Common myeloid progenitor, CD34-positive (primary cell): ENCODE measurements around the gene SH2D4B.
"Not testable (repeated sequence)": the region's sequence is repeated elsewhere in the genome, so short reads cannot be mapped to it uniquely, and the experiment has no call there.

ENCODE experiments used
- CTCF ChIA-PET: fragments of 350-600 bp; sonication (Branson Sonifier 250); formaldehyde crosslinking; loops from one replicate; lab custom pipeline; 2021; ENCODE audit warnings: antibody characterized with exemption; lab: Charles Lee
- POLR2A ChIA-PET: fragments of 350-600 bp; sonication (Branson Sonifier 250); formaldehyde crosslinking; loops from one replicate; lab custom pipeline; 2021; ENCODE audit warnings: antibody characterized with exemption; lab: Charles Lee
- DNase-seq, 3 donors: peaks; one replicate each; pipeline versions ENCODE4 v3.0.0 to v3.0.0-alpha.2; 2013
- H3K27ac ChIP-seq, 2 experiments: 1 replicate in 1 of 2; 2 replicates in 1 of 2; pipeline ENCODE4 v1.7.0; 2013; ENCODE audit warnings: inconsistent platforms in 2 of 2, low read length in 2 of 2, mild to moderate bottlenecking in 2 of 2, low read depth in 1 of 2, moderate library complexity in 1 of 2; ENCODE audit not compliant: severe bottlenecking in 2 of 2, insufficient read depth in 1 of 2, poor library complexity in 1 of 2
- H3K27me3 ChIP-seq, 5 experiments: replicated peaks in 2 of 5; 1 replicate in 3 of 5; 2 replicates in 2 of 5; pipeline versions ENCODE4 v1.6.1 to v1.7.0; 2013; ENCODE audit warnings: low read length in 4 of 5, mild to moderate bottlenecking in 2 of 5, moderate library complexity in 2 of 5, inconsistent platforms in 1 of 5; ENCODE audit not compliant: insufficient read depth in 5 of 5, control insufficient read depth in 4 of 5
- H3K36me3 ChIP-seq, 4 experiments: 1 replicate in 2 of 4; 2 replicates in 2 of 4; pipeline versions ENCODE4 v1.6.1 to v1.7.0; 2013; ENCODE audit warnings: low read length in 3 of 4, control low read depth in 1 of 4, mild to moderate bottlenecking in 1 of 4; ENCODE audit not compliant: control insufficient read depth in 4 of 4, insufficient read depth in 4 of 4
- H3K4me1 ChIP-seq, 4 experiments: 1 replicate in 3 of 4; 2 replicates in 1 of 4; pipeline versions ENCODE4 v1.6.1 to v1.7.1; 2013; ENCODE audit warnings: low read length in 3 of 4, mild to moderate bottlenecking in 3 of 4, control low read depth in 1 of 4, inconsistent platforms in 1 of 4, moderate library complexity in 1 of 4; ENCODE audit not compliant: control insufficient read depth in 4 of 4, insufficient read depth in 4 of 4; ENCODE audit errors: control extremely low read depth in 1 of 4
- H3K4me3 ChIP-seq, 7 experiments: 1 replicate in 4 of 7; 2 replicates in 3 of 7; pipeline versions ENCODE4 v1.5.1 to v1.7.0; 2013; ENCODE audit warnings: mild to moderate bottlenecking in 7 of 7, low read length in 6 of 7, moderate library complexity in 6 of 7, inconsistent platforms in 2 of 7, low read depth in 2 of 7, control low read depth in 1 of 7; ENCODE audit not compliant: insufficient read depth in 4 of 7, control insufficient read depth in 1 of 7; ENCODE audit errors: extremely low read depth in 1 of 7
- H3K9me3 ChIP-seq, 5 experiments: 1 replicate in 4 of 5; 2 replicates in 1 of 5; pipeline versions ENCODE4 v1.6.1 to v1.7.1; 2013; ENCODE audit warnings: low read length in 4 of 5, mild to moderate bottlenecking in 2 of 5, inconsistent platforms in 1 of 5, low read depth in 1 of 5, moderate library complexity in 1 of 5; ENCODE audit not compliant: control insufficient read depth in 4 of 5, insufficient read depth in 2 of 5; ENCODE audit errors: control extremely low read depth in 1 of 5
- WGBS: methylation state at CpG from one replicate; pipeline ENCODE4 v1.1.5; 2013; ENCODE audit not compliant: insufficient coverage; 5-methylcytosine and 5-hydroxymethylcytosine counted together

SH2D4B gene

GRCh38 chr10:80530251-80530650 lies 7.5 kb upstream of the SH2D4B start:
- WGBS = 88% methylated on average over 1 of the region's 2 CpGs
- H3K27me3 ChIP-seq = no peaks in the 10 kb centered on the region
- peaks cover 0 to 58% (median 37%) of the 10 kb centered on the region in 4 experiments for H3K4me1 ChIP-seq
- no peaks in the 10 kb centered on the region for H3K9me3 ChIP-seq
- H3K4me3 ChIP-seq = no peak overlapping the region
- ChIA-PET CTCF (interaction anchor here (2.0 kb wide), 1 partner anchor 85 kb away, joined by 7 read pairs; no protein-coding TSS in a partner anchor), POLR2A (no interaction called here)
- no peaks in the 10 kb centered on the region for H3K36me3 ChIP-seq
- peak; percentile 52 to 74 (median 72) for DNase-seq
- no peak overlapping the region for H3K27ac ChIP-seq

GRCh38 chr10:80530816-80531215 lies 6.9 kb upstream of the SH2D4B start:
- no peaks in the 10 kb centered on the region for H3K27me3 ChIP-seq
- DNase-seq = peak in 2 of 3 donors; percentile 21 to 32
- H3K27ac ChIP-seq = no peak overlapping the region
- CTCF ChIA-PET = interaction anchor here (2.0 kb wide), 1 partner anchor 86 kb away, joined by 7 read pairs; no protein-coding TSS in a partner anchor
- POLR2A ChIA-PET = no interaction called here
- peaks cover 0 to 55% (median 40%) of the 10 kb centered on the region in 4 experiments for H3K4me1 ChIP-seq
- H3K4me3 ChIP-seq = no peak overlapping the region
- H3K36me3 ChIP-seq = no peaks in the 10 kb centered on the region
- WGBS = 22% methylated on average over 1 of the region's 2 CpGs
- H3K9me3 ChIP-seq = no peaks in the 10 kb centered on the region

GRCh38 chr10:80532571-80532970 lies 5.1 kb upstream of the SH2D4B start:
- Histone ChIP-seq H3K36me3 (no peaks in the 10 kb centered on the region), H3K27me3 (no peaks in the 10 kb centered on the region), H3K4me1 (peaks cover 0 to 46% (median 36%) of the 10 kb centered on the region in 4 experiments), H3K9me3 (no peaks in the 10 kb centered on the region), H3K4me3 (no peak overlapping the region), H3K27ac (no peak overlapping the region)
- POLR2A ChIA-PET = no interaction called here
- no peak for DNase-seq
- CTCF ChIA-PET = interaction anchor here (1.7 kb wide), 1 partner anchor 31 kb away, joined by 3 read pairs; no protein-coding TSS in a partner anchor
- 95% methylated on average over 4 of the region's 4 CpGs for WGBS

- H3K27me3 ChIP-seq, H3K36me3 ChIP-seq, POLR2A ChIA-PET, CTCF ChIA-PET, H3K9me3 ChIP-seq, DNase-seq, H3K27ac ChIP-seq, H3K4me3 ChIP-seq: not testable (repeated sequence)
- H3K4me1 ChIP-seq = peaks cover 0 to 34% (median 25%) of the 10 kb centered on the region in 4 experiments
- WGBS = no CpG with 5 or more reads among the region's 25 CpGs
These were observed 3.6 kb upstream of the SH2D4B start for GRCh38 chr10:80534059-80534458.

DNA sequence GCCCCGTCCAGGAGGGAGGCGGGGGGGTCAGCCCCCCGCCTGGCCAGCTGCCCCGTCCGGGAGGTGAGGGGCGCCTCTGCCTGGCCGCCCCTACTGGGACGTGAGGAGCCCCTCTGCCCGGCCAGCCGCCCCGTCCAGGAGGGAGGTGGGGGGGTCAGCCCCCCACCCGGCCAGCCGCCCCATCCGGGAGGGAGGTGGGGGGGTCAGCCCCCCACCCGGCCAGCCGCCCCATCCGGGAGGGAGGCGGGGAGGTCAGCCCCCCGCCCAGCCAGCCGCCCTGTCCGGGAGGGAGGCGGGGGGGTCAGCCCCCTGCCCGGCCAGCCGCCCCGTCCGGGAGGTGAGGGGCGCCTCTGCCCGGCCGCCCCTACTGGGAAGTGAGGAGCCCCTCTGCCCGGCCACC lies 3.1 kb upstream of the SH2D4B start:
- H3K9me3 ChIP-seq, H3K36me3 ChIP-seq, H3K27ac ChIP-seq, DNase-seq, CTCF ChIA-PET, H3K4me3 ChIP-seq, POLR2A ChIA-PET, H3K27me3 ChIP-seq: not testable (repeated sequence)
- no CpG with 5 or more reads among the region's 30 CpGs for WGBS
- peaks cover 0 to 28% (median 20%) of the 10 kb centered on the region in 4 experiments for H3K4me1 ChIP-seq

DNA sequence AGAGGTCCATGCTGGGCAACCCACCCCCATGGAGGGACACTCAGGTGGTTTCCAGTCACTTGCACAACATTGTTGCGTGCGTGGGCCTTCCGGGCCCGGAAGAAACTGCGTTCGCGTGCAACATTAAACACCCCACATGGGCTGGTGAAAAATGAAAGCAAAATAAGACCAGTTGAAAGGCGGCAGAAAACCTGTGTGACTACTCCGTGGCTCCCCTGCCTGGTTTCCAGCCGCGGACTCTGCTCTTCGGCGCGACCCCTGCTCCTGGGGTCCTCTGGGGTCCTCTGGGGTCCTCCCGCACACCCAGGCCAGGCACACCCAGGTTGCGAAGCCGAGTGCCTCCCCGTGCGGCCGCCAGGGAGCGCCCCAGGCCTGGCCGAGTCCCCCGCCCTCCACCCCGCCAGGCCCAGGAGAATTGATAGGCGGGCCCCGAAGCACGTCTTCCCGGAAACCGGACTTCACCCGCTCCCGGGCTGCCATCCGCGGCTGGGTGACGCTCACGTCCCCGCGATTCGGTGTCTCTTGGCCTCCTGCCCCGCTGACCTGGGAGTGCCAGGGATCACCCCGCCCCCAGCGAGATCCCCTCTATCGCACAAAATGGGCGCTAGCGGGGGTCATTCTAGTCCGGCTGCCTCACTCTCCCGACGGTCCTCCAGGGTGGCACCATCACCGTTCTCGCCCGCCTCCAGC lies 1.9 kb upstream of the SH2D4B start:
- Histone ChIP-seq H3K27ac (peak overlapping the region; percentile 46 to 47), H3K27me3 (no peaks in the 10 kb centered on the region), H3K36me3 (no peaks in the 10 kb centered on the region), H3K9me3 (no peaks in the 10 kb centered on the region), H3K4me3 (peak overlapping the region; percentile 28 to 77 (median 49)), H3K4me1 (peaks cover 0 to 16% (median 14%) of the 10 kb centered on the region in 4 experiments)
- POLR2A ChIA-PET = no interaction called here
- CTCF ChIA-PET = interaction anchor here (0.7 to 1.5 kb wide), 3 partner anchors 12 to 30 kb away, joined by 3 to 4 read pairs (median 3); no protein-coding TSS in a partner anchor
- 13% methylated on average over 44 of the region's 50 CpGs for WGBS
- peak; percentile 72 to 87 (median 86) for DNase-seq

DNA sequence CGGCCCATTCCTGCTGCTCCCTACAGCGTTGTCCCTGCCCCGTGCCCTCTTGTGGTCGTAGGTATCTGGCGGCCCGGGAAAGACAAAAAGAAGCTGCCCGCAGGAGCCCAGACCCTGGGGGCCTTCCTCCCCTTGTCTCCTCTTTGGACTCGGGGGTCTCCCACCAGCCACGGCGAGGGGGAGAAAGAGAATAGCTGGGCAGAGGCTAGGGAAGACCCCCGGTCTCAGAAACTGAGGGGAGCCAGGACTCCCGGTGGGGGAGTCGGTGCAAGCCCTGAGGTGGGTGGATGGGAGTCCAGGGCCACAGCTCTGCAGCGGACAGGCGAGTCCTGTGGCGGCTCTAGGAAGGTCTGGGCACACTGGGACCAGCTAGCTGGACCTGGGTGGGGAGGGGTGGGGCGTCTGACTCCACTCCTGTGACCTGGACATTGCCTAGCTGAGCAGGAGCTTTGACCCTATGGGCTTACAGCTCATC lies 1.3 kb upstream of the SH2D4B start:
- H3K36me3 ChIP-seq = no peaks in the 10 kb centered on the region
- ChIA-PET POLR2A (no interaction called here), CTCF (interaction anchor here (0.7 to 1.5 kb wide), 4 partner anchors 12 to 57 kb away, joined by 3 to 4 read pairs (median 3); no protein-coding TSS in a partner anchor)
- peaks cover 0 to 19% (median 13%) of the 10 kb centered on the region in 4 experiments for H3K4me1 ChIP-seq
- WGBS = 78% methylated on average over 9 of the region's 17 CpGs
- H3K4me3 ChIP-seq = peak overlapping the region; percentile 28 to 77 (median 49)
- no peak for DNase-seq
- H3K9me3 ChIP-seq = no peaks in the 10 kb centered on the region
- no peaks in the 10 kb centered on the region for H3K27me3 ChIP-seq
- peak overlapping the region in 1 of 2 experiments; percentile 47 for H3K27ac ChIP-seq
